H9 (cell line): Measurements from ENCODE around the gene ADH1B. TPM values are rescaled to one million over a fixed set of nuclear protein-coding genes. Genes with fewer than 3 reads are reported as not detected.

ENCODE experiments used
- DNase-seq: peaks from one replicate; pipeline ENCODE4 v3.0.0-alpha.2; 2017
- H2AFZ ChIP-seq: one replicate; pipeline ENCODE4 v1.6.1; 2013; ENCODE audit warnings: mild to moderate bottlenecking, low read length, control low read depth, moderate library complexity
- H2AK5ac ChIP-seq: 2 replicates; pipeline ENCODE4 v1.6.1; 2013; ENCODE audit warnings: low read length, control low read depth, mixed read lengths; ENCODE audit not compliant: insufficient read length
- H2BK120ac ChIP-seq: one replicate; pipeline ENCODE4 v1.6.1; 2013; ENCODE audit warnings: low read depth, mild to moderate bottlenecking, low read length, control low read depth, inconsistent platforms; ENCODE audit not compliant: poor library complexity, severe bottlenecking
- H2BK12ac ChIP-seq: 2 replicates; pipeline ENCODE4 v1.6.1; 2013; ENCODE audit warnings: low read length, control low read depth, mixed read lengths, low read depth; ENCODE audit not compliant: insufficient read length
- H2BK15ac ChIP-seq: 2 replicates; pipeline ENCODE4 v1.6.1; 2013; ENCODE audit warnings: low read depth, low read length, control low read depth
- H2BK20ac ChIP-seq: one replicate; pipeline ENCODE4 v1.6.1; 2013; ENCODE audit warnings: low read depth, mild to moderate bottlenecking, low read length, control low read depth, inconsistent platforms; ENCODE audit not compliant: poor library complexity, severe bottlenecking
- H2BK5ac ChIP-seq: 2 replicates; pipeline ENCODE4 v1.6.1; 2013; ENCODE audit warnings: low read length, control low read depth, mixed read lengths; ENCODE audit not compliant: insufficient read length
- H3K14ac ChIP-seq: 2 replicates; pipeline ENCODE4 v1.6.1; 2013; ENCODE audit warnings: low read length, control low read depth; ENCODE audit not compliant: insufficient read depth
- H3K18ac ChIP-seq: 2 replicates; pipeline ENCODE4 v1.6.1; 2013; ENCODE audit warnings: low read depth, mild to moderate bottlenecking, mixed read lengths, low read length, control low read depth; ENCODE audit not compliant: insufficient read length
- H3K23ac ChIP-seq: 2 replicates; pipeline ENCODE4 v1.6.1; 2013; ENCODE audit warnings: low read length, control low read depth, mixed read lengths, low read depth; ENCODE audit not compliant: insufficient read length
- H3K23me2 ChIP-seq: 2 replicates; pipeline ENCODE4 v1.6.1; 2013; ENCODE audit warnings: low read depth, mild to moderate bottlenecking, mixed read lengths, low read length, control low read depth; ENCODE audit not compliant: insufficient read length, poor library complexity, severe bottlenecking
- H3K27ac ChIP-seq: 2 replicates; pipeline ENCODE4 v1.5.1; 2013; ENCODE audit warnings: low read length, control low read depth, mixed read lengths, low read depth; ENCODE audit not compliant: insufficient read length
- H3K27me3 ChIP-seq: 2 replicates; pipeline ENCODE4 v1.6.1; 2013; ENCODE audit warnings: low read length, control low read depth, inconsistent platforms; ENCODE audit not compliant: insufficient read depth
- H3K4ac ChIP-seq: 2 replicates; pipeline ENCODE4 v1.6.1; 2013; ENCODE audit warnings: low read depth, mild to moderate bottlenecking, control low read depth, inconsistent platforms, low read length, moderate library complexity
- H3K4me1 ChIP-seq: 2 replicates; pipeline ENCODE4 v1.6.1; 2013; ENCODE audit warnings: low read length, control low read depth, inconsistent platforms; ENCODE audit not compliant: insufficient read depth
- H3K4me2 ChIP-seq: 2 replicates; pipeline ENCODE4 v1.6.1; 2013; ENCODE audit warnings: low read length, control low read depth, mixed read lengths; ENCODE audit not compliant: insufficient read length, insufficient read depth
- H3K56ac ChIP-seq: 2 replicates; pipeline ENCODE4 v1.6.1; 2013; ENCODE audit warnings: low read depth, mild to moderate bottlenecking, mixed read lengths, low read length, control low read depth; ENCODE audit not compliant: insufficient read length
- H3K79me1 ChIP-seq: 2 replicates; pipeline ENCODE4 v1.6.1; 2013; ENCODE audit warnings: low read depth, mild to moderate bottlenecking, moderate library complexity, low read length, control low read depth, inconsistent platforms; ENCODE audit not compliant: insufficient read depth, poor library complexity, severe bottlenecking
- H3K79me2 ChIP-seq: 2 replicates; pipeline ENCODE4 v1.6.1; 2013; ENCODE audit warnings: low read length, control low read depth, inconsistent platforms; ENCODE audit not compliant: insufficient read depth
- H3K9ac ChIP-seq: 2 replicates; pipeline ENCODE4 v1.6.1; 2013; ENCODE audit warnings: low read length, control low read depth, mixed read lengths; ENCODE audit not compliant: insufficient read length; ENCODE audit errors: extremely low read depth
- H3K9me3 ChIP-seq: one replicate; pipeline ENCODE4 v1.6.1; 2013; ENCODE audit warnings: low read depth, low read length, inconsistent platforms; ENCODE audit not compliant: control insufficient read depth
- H3T11ph ChIP-seq: one replicate; pipeline ENCODE4 v1.6.1; 2013; ENCODE audit warnings: mild to moderate bottlenecking, low read length, control low read depth, inconsistent platforms
- H4K20me1 ChIP-seq: one replicate; pipeline ENCODE4 v1.6.1; 2013; ENCODE audit not compliant: control insufficient read depth, insufficient read length, insufficient read depth
- H4K5ac ChIP-seq: 2 replicates; pipeline ENCODE4 v1.6.1; 2013; ENCODE audit warnings: low read depth, mild to moderate bottlenecking, mixed read lengths, low read length, control low read depth; ENCODE audit not compliant: insufficient read length
- H4K8ac ChIP-seq: replicated peaks from 2 replicates; pipeline ENCODE4 v1.6.1; 2013; ENCODE audit warnings: low read length, control low read depth, mixed read lengths, low read depth; ENCODE audit not compliant: insufficient read length
- H4K91ac ChIP-seq: 2 replicates; pipeline ENCODE4 v1.6.1; 2013; ENCODE audit warnings: low read depth, mild to moderate bottlenecking, moderate library complexity, mixed read lengths, low read length, control low read depth; ENCODE audit not compliant: insufficient read length
- H3K27ac Mint-ChIP-seq, 3 experiments: 2 replicates in 2 of 3; 3 replicates in 1 of 3; pipeline ENCODE4 v1.8.0; 2020 to 2021; ENCODE audit warnings: mixed read lengths in 3 of 3, mild to moderate bottlenecking in 1 of 3, moderate library complexity in 1 of 3
- H3K27me3 Mint-ChIP-seq: 2 replicates; pipeline ENCODE4 v1.8.0; 2021; ENCODE audit warnings: low read depth, mild to moderate bottlenecking, moderate library complexity, mixed read lengths
- H3K36me3 Mint-ChIP-seq, 3 experiments: 2 replicates in 2 of 3; 3 replicates in 1 of 3; pipeline ENCODE4 v1.8.0; 2020 to 2021; ENCODE audit warnings: low read depth in 3 of 3, mixed read lengths in 3 of 3; ENCODE audit not compliant: insufficient read depth in 1 of 3
- H3K4me1 Mint-ChIP-seq, 2 experiments: 2 replicates each; pipeline ENCODE4 v1.8.0; 2020; ENCODE audit warnings: mixed read lengths in 2 of 2
- H3K4me3 Mint-ChIP-seq, 2 experiments: 2 replicates in 1 of 2; 3 replicates in 1 of 2; pipeline ENCODE4 v1.8.0; 2020 to 2021; ENCODE audit warnings: mild to moderate bottlenecking in 2 of 2, mixed read lengths in 2 of 2, moderate library complexity in 1 of 2
- H3K9me3 Mint-ChIP-seq, 2 experiments: 2 replicates in 1 of 2; 3 replicates in 1 of 2; pipeline ENCODE4 v1.8.0; 2020; ENCODE audit warnings: mild to moderate bottlenecking in 2 of 2, mixed read lengths in 2 of 2, moderate library complexity in 1 of 2
- CTCF ChIP-seq: fragments of 200-600 bp; sonication (generic); conservative IDR thresholded peaks from 3 replicates; pipeline ENCODE4 v1.8.0; 2021; ENCODE audit warnings: antibody characterized with exemption, mild to moderate bottlenecking
- WGBS: extraction: QIAGEN DNeasy Blood & Tissue Kit; methylation state at CpG from one replicate; pipeline ENCODE4 v1.1.7; 2013; ENCODE audit warnings: missing lambda C conversion rate, low lambda C conversion rate, mixed read lengths; ENCODE audit not compliant: insufficient read length; ENCODE audit errors: extremely low coverage; 5-methylcytosine and 5-hydroxymethylcytosine counted together
- total RNA-seq: library from RNA; stranded (reverse); gene quantifications from 2 replicates; pipeline ENCODE4 v1.2.1, GENCODE V29; 2021

ADH1B gene
- total RNA-seq, 1 experiment from 2014 or later = not detected

GRCh38 chr4:99324361-99324760 lies 3.2 kb upstream of the ADH1B start:
- no peak overlapping the region for H3K56ac ChIP-seq
- H3K27me3 ChIP-seq = no peaks in the 10 kb centered on the region
- Mint-ChIP-seq H3K36me3 (peaks cover 0 to 11% (median 3%) of the 10 kb centered on the region in 3 experiments; a peak in 6 of 7 replicates), H3K9me3 (peaks cover 15 to 16% of the 10 kb centered on the region in 2 experiments), H3K4me3 (no peak overlapping the region), H3K4me1 (peaks cover 7 to 10% of the 10 kb centered on the region in 2 experiments), H3K27me3 (no peaks in the 10 kb centered on the region), H3K27ac (no peak overlapping the region)
- no peak overlapping the region for H3K4ac ChIP-seq
- H2BK20ac ChIP-seq = no peak overlapping the region
- H3K79me2 ChIP-seq = no peaks in the 10 kb centered on the region
- H3T11ph ChIP-seq = no peak overlapping the region
- no peak overlapping the region for H2BK120ac ChIP-seq
- DNase-seq = no peak
- no peaks in the 10 kb centered on the region; the same call in 1 of the 2 replicates for H3K4me1 ChIP-seq
- H3K9ac ChIP-seq = no peak overlapping the region
- H3K23ac ChIP-seq = no peak overlapping the region
- no peak overlapping the region for H3K18ac ChIP-seq
- no peaks in the 10 kb centered on the region for H3K79me1 ChIP-seq
- no peaks in the 10 kb centered on the region for H3K23me2 ChIP-seq
- H4K8ac ChIP-seq = no peak overlapping the region
- no peaks in the 10 kb centered on the region for H4K20me1 ChIP-seq
- WGBS = no CpG with 5 or more reads among the region's 1 CpG
- H2AFZ ChIP-seq = no peak overlapping the region
- no peak overlapping the region for H3K14ac ChIP-seq
- H2AK5ac ChIP-seq = no peak overlapping the region
- TF ChIP-seq CTCF = no peak
- H2BK12ac ChIP-seq = no peak overlapping the region
- no peak overlapping the region for H3K4me2 ChIP-seq
- no peak overlapping the region for H2BK15ac ChIP-seq
- H3K27ac ChIP-seq = no peak overlapping the region
- H4K91ac ChIP-seq = no peak overlapping the region
- H3K9me3 ChIP-seq = no peaks in the 10 kb centered on the region
- H2BK5ac ChIP-seq = no peak overlapping the region
- no peak overlapping the region for H4K5ac ChIP-seq
